Rectal smooth muscle tissue (tissue), 1 donor: ENCODE results near the gene PRKCE.

ENCODE experiments used
- H3K27ac ChIP-seq: one replicate; pipeline ENCODE4 v1.7.0; 2013; ENCODE audit warnings: low read depth, low read length, inconsistent platforms
- H3K27me3 ChIP-seq: one replicate; pipeline ENCODE4 v1.7.0; 2013; ENCODE audit warnings: low read length; ENCODE audit not compliant: control insufficient read depth, insufficient read depth
- H3K36me3 ChIP-seq: one replicate; pipeline ENCODE4 v1.7.0; 2013; ENCODE audit warnings: low read length; ENCODE audit not compliant: control insufficient read depth, insufficient read depth
- H3K4me1 ChIP-seq: one replicate; pipeline ENCODE4 v1.7.0; 2013; ENCODE audit warnings: low read length; ENCODE audit not compliant: control insufficient read depth, insufficient read depth
- H3K4me3 ChIP-seq: one replicate; pipeline ENCODE4 v1.7.0; 2013; ENCODE audit warnings: low read length
- H3K9ac ChIP-seq: one replicate; pipeline ENCODE4 v1.7.0; 2013; ENCODE audit warnings: low read length

The PRKCE gene

GRCh38 chr2:46009315-46009714 is 357.8 kb downstream of the PRKCE start:
- Histone ChIP-seq H3K27ac (no peak overlapping the region), H3K4me1 (no peaks in the 10 kb centered on the region), H3K9ac (no peak overlapping the region), H3K4me3 (no peak overlapping the region), H3K36me3 (peaks cover 4% of the 10 kb centered on the region), H3K27me3 (no peaks in the 10 kb centered on the region)

- Histone ChIP-seq H3K4me1 (no peaks in the 10 kb centered on the region), H3K27me3 (no peaks in the 10 kb centered on the region), H3K9ac (no peak overlapping the region), H3K36me3 (peaks cover 4% of the 10 kb centered on the region), H3K4me3 (no peak overlapping the region), H3K27ac (no peak overlapping the region)
Measured at GRCh38 chr2:46009772-46010171, 358.3 kb downstream of the PRKCE start.

GRCh38 chr2:46010223-46010924 is 358.9 kb downstream of the PRKCE start:
- no peaks in the 10 kb centered on the region for H3K4me1 ChIP-seq
- no peak overlapping the region for H3K9ac ChIP-seq
- no peak overlapping the region for H3K4me3 ChIP-seq
- no peak overlapping the region for H3K27ac ChIP-seq
- peaks cover 4% of the 10 kb centered on the region for H3K36me3 ChIP-seq
- no peaks in the 10 kb centered on the region for H3K27me3 ChIP-seq

GRCh38 chr2:46010925-46011490 is 359.5 kb downstream of the PRKCE start:
- Histone ChIP-seq H3K36me3 (peaks cover 4% of the 10 kb centered on the region), H3K27ac (no peak overlapping the region), H3K9ac (no peak overlapping the region), H3K27me3 (no peaks in the 10 kb centered on the region), H3K4me1 (no peaks in the 10 kb centered on the region), H3K4me3 (no peak overlapping the region)

- Histone ChIP-seq H3K9ac (no peak overlapping the region), H3K4me1 (no peaks in the 10 kb centered on the region), H3K36me3 (no peaks in the 10 kb centered on the region), H3K27me3 (no peaks in the 10 kb centered on the region), H3K27ac (no peak overlapping the region), H3K4me3 (no peak overlapping the region)
Measured at GRCh38 chr2:46012618-46013240, 361.3 kb downstream of the PRKCE start.

GRCh38 chr2:46013726-46014125 is 362.3 kb downstream of the PRKCE start:
- H3K4me3 ChIP-seq = no peak overlapping the region
- no peak overlapping the region for H3K27ac ChIP-seq
- H3K9ac ChIP-seq = no peak overlapping the region
- H3K36me3 ChIP-seq = no peaks in the 10 kb centered on the region
- H3K27me3 ChIP-seq = no peaks in the 10 kb centered on the region
- no peaks in the 10 kb centered on the region for H3K4me1 ChIP-seq

GRCh38 chr2:46014911-46015654 is 363.6 kb downstream of the PRKCE start:
- H3K27ac ChIP-seq = no peak overlapping the region
- H3K4me3 ChIP-seq = no peak overlapping the region
- H3K4me1 ChIP-seq = no peaks in the 10 kb centered on the region
- no peaks in the 10 kb centered on the region for H3K36me3 ChIP-seq
- no peaks in the 10 kb centered on the region for H3K27me3 ChIP-seq
- H3K9ac ChIP-seq = no peak overlapping the region

- Histone ChIP-seq H3K4me1 (no peaks in the 10 kb centered on the region), H3K9ac (no peak overlapping the region), H3K27ac (no peak overlapping the region)
Measured at GRCh38 chr2:46015671-46016070, 364.2 kb downstream of the PRKCE start.

GRCh38 chr2:46016091-46016490 is 364.6 kb downstream of the PRKCE start:
- no peak overlapping the region for H3K9ac ChIP-seq
- no peaks in the 10 kb centered on the region for H3K36me3 ChIP-seq
- H3K4me1 ChIP-seq = no peaks in the 10 kb centered on the region
- H3K27ac ChIP-seq = no peak overlapping the region
- no peaks in the 10 kb centered on the region for H3K27me3 ChIP-seq
- H3K4me3 ChIP-seq = no peak overlapping the region

More at GRCh38 chr2:46015671-46016070, 364.2 kb downstream of the PRKCE start:
- no peaks in the 10 kb centered on the region for H3K27me3 ChIP-seq
- H3K36me3 ChIP-seq = no peaks in the 10 kb centered on the region
- no peak overlapping the region for H3K4me3 ChIP-seq

- Histone ChIP-seq H3K4me3 (no peak overlapping the region), H3K36me3 (no peaks in the 10 kb centered on the region), H3K9ac (no peak overlapping the region), H3K27ac (no peak overlapping the region), H3K27me3 (no peaks in the 10 kb centered on the region), H3K4me1 (no peaks in the 10 kb centered on the region)
Measured at GRCh38 chr2:46018773-46019591, 367.5 kb downstream of the PRKCE start.

- Histone ChIP-seq H3K4me1 (no peaks in the 10 kb centered on the region), H3K27ac (no peak overlapping the region), H3K9ac (no peak overlapping the region), H3K4me3 (no peak overlapping the region), H3K36me3 (no peaks in the 10 kb centered on the region), H3K27me3 (no peaks in the 10 kb centered on the region)
Measured at GRCh38 chr2:46020416-46020815, 368.9 kb downstream of the PRKCE start.
